PFSK-1 (cell line): ENCODE data around the gene SLC6A8.

Source experiments
- POLR2AphosphoS5 ChIP-seq: IDR thresholded peaks from 2 replicates; pipeline ENCODE4 v1.6.1; 2012; ENCODE audit warnings: low read depth, mild to moderate bottlenecking, control low read depth, low read length, moderate library complexity
- TAF1 ChIP-seq: IDR thresholded peaks from 2 replicates; pipeline ENCODE4 v1.6.1; 2012; ENCODE audit warnings: low read length, control low read depth, borderline replicate concordance; ENCODE audit not compliant: insufficient read depth

DNA sequence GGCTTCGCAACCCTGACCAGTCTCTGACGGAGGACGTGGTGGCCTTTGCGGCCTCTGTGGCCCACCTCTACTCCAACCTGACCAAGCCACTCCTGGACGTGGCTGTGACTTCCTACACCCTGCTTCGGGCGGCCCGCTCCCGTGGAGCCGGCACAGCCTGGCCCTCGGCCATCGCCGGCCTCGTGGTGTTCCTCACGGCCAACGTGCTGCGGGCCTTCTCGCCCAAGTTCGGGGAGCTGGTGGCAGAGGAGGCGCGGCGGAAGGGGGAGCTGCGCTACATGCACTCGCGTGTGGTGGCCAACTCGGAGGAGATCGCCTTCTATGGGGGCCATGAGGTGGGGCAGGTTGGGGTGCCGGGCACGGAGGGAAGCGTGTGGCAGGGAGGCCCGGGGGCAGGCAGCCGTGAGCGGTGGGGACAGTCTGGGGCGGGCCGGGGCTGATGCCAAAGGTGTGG, 38.1 kb downstream of the SLC6A8 start:
- TF ChIP-seq POLR2AphosphoS5: no peak
- TF ChIP-seq TAF1: no peak
